WI38 (cell line): ENCODE measurements around the gene SMS.

ENCODE experiments used
- H3K4me3 ChIP-seq: 2 replicates; pipeline ENCODE4 v1.5.1; 2011; ENCODE audit warnings: low read depth, mild to moderate bottlenecking, control low read depth, low read length
- TF ChIP-seq, protein P1 (sequence below): IDR thresholded peaks from 2 replicates; pipeline ENCODE4 v1.5.1; 2012; ENCODE audit warnings: low read depth, mild to moderate bottlenecking, control low read depth, low read length

Gene SMS

DNA sequence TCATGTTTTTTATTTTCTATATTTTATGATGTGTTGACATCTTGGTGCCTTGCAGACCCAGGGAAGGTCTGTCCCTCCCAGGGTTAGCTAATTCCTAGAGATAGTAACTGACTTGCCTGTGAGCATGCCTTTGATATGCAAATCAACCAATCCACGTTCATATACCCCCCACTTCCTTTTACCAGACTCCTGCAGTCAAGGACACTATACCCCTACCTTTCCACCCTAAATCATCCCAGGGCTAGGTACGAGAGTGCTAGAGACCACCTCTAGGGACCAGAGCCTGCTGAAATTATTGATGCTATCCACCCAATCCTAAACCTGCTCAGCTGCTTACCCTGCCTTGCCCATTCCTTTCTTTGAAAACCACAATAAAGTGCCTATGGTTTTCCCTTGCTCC lies 84.1 kb downstream of the SMS start:
- no peak overlapping the region for H3K4me3 ChIP-seq
- TF ChIP-seq, protein P1, sequence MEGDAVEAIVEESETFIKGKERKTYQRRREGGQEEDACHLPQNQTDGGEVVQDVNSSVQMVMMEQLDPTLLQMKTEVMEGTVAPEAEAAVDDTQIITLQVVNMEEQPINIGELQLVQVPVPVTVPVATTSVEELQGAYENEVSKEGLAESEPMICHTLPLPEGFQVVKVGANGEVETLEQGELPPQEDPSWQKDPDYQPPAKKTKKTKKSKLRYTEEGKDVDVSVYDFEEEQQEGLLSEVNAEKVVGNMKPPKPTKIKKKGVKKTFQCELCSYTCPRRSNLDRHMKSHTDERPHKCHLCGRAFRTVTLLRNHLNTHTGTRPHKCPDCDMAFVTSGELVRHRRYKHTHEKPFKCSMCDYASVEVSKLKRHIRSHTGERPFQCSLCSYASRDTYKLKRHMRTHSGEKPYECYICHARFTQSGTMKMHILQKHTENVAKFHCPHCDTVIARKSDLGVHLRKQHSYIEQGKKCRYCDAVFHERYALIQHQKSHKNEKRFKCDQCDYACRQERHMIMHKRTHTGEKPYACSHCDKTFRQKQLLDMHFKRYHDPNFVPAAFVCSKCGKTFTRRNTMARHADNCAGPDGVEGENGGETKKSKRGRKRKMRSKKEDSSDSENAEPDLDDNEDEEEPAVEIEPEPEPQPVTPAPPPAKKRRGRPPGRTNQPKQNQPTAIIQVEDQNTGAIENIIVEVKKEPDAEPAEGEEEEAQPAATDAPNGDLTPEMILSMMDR = no peak

DNA sequence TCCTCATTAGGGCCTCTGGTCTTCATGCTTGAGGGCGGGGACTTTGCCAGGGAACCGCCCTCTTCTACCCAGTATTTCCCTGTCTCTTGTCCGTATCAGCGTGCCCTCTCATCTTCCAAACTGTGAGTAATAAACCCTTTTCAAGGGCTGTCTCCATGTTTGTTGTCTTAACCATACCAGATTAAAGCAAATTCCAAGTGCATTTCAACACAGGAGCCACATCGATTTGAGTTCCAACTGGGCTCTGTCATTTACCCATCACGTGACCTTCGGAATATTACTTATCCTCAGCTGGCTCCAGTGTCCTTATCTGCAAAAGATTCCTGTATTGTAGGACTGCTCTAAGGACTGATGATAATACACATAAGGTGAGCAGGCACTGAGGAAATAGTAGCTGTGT lies 85.2 kb downstream of the SMS start:
- TF ChIP-seq, protein P1 = no peak
- H3K4me3 ChIP-seq = no peak overlapping the region

DNA sequence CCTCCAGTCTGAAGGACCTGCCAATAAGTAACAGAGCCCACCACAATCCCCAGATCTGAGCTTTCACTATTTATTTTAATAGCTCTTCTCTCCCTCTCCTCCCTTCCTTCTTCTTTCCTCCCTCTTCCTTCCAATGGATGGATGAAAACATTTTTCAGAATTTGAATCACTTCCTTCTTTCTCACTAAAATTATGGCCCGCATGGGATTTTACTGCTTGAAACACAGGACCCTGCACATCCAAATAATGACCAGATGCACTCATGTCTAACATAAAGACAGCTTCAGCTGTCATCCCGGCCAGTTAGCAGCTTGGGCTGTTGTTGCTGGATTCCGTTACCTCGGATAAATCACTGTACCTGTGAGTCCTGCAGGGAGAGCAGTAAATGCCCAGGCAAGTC lies 86.2 kb downstream of the SMS start:
- TF ChIP-seq, protein P1 = no peak
- no peak overlapping the region for H3K4me3 ChIP-seq

DNA sequence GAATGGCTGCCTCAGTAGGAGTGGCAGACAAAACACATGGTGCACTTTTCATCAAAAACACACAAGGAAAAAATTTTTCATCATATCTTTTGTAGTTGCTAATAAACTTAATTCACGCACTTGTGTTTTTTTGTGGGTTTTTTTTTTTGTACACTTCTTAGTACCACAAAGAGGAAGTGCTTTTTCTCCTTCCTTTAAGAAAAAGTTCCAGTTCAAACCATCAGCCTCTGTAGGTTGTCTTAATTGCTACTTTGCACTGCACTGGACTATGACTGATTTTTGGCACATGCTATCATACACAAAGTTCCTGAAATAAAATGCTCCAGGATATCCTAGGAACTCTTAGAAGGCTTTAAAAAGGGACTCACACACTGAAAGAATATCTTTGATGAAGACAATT lies 91.6 kb downstream of the SMS start, which contains the start of gene PHEX:
Gene PHEX, plus strand, starts transcription at position 242 of the 400 bp plus-strand sequence. CDS start 681 bp downstream, outside the sequence.
- no peak within 1 kb of the TSS for H3K4me3 ChIP-seq
- TF ChIP-seq, protein P1 = no peak

DNA sequence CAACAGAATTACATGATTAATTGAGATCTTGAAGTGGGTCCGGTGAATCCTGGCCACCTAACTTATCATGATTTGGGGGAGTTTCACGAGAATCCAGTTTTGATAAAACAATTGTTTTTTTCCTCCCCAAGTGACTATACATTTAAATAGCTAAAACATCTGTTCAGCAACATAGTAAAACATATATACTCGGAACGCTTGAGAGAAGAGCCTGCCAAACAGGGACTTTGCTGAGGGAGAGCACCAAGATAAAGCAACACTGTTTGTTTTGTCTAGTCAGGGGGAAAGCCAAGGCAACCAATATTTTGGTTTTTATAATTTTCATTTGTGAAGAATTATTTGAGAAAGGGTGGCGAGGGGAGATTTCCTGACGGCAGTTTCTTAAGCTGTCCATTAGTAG lies 92.0 kb downstream of the SMS start:
- TF ChIP-seq, protein P1 = no peak
- no peak overlapping the region for H3K4me3 ChIP-seq

DNA sequence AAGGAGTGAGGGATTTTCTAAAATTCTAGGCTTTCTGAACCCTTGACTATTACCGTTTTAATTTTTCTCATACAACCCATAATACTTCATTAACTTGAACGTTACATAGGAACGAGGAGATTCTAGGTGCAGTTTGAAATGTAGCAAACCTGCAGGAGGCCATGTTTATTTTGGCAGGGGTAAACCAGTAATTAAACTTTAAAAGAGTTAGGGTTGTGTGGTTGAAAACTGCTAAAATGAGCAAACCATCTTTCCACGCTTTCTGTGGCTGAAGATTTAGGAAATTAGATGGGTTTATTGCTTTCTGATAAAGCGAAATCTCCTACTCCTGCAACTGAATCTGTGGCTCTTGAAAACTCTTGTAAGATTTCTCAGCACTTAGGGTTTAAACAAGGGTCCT lies 93.3 kb downstream of the SMS start:
- TF ChIP-seq, protein P1 = no peak
- H3K4me3 ChIP-seq = no peak overlapping the region

DNA sequence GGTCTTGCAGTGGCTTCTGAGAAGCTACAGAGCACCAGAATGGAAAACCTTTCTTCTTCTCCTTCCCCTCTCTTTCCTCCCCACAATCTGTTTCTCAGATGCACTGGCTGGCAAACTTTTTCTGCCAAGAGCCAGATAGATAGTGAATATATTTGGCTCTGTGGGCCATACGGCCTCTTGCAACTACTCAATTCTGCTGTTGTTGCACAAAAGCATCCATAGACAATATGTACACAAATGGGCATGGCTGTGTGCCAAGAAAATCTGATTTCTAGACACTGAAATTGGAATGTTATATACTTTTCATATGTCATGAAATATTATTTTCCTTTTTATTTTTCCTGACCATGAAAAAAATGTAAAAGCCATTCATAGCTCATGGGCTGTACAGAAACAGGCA lies 94.7 kb downstream of the SMS start:
- TF ChIP-seq, protein P1 = no peak

More for the DNA sequence above, 94.7 kb downstream of the SMS start:
- no peak overlapping the region for H3K4me3 ChIP-seq
